ENCODE measurements around the gene TLL2. TPM values are rescaled to one million over a fixed set of nuclear protein-coding genes. Genes with fewer than 3 reads are reported as not detected.

Gene TLL2
- total RNA-seq, 1 donor from 2014 or later = 0.25 TPM

GRCh38 chr10:96360331-96360730 lies 153.4 kb downstream of the TLL2 start:
- no peak overlapping the region for H3K4me3 ChIP-seq
- H3K9me3 ChIP-seq = no peaks in the 10 kb centered on the region
- no peaks in the 10 kb centered on the region for H3K36me3 ChIP-seq
- no peak for DNase-seq (ENCODE audit: extremely low spot score in 2 of 2)
- no peaks in the 10 kb centered on the region for H3K27me3 ChIP-seq
- TF ChIP-seq POLR2A (IDR thresholded peaks at IDR 0.05) (no peak), POLR2AphosphoS5 (IDR thresholded peaks at IDR 0.05; ENCODE audit: insufficient read depth in 1 of 2, low read depth in 1 of 2) (no peak), CTCF (IDR thresholded peaks at IDR 0.05) (no peak)
- no peaks in the 10 kb centered on the region for H3K4me1 ChIP-seq
- H3K27ac ChIP-seq = no peak overlapping the region
- intact Hi-C loops (cut with DNase I) = no loop called here

- H3K9me3 ChIP-seq = no peaks in the 10 kb centered on the region
- H3K4me3 ChIP-seq = no peak overlapping the region
- no peaks in the 10 kb centered on the region for H3K36me3 ChIP-seq
- intact Hi-C loops (cut with DNase I) = no loop called here
- TF ChIP-seq CTCF (IDR thresholded peaks at IDR 0.05) (no peak), POLR2AphosphoS5 (IDR thresholded peaks at IDR 0.05; ENCODE audit: insufficient read depth in 1 of 2, low read depth in 1 of 2) (no peak), POLR2A (IDR thresholded peaks at IDR 0.05) (no peak)
- no peaks in the 10 kb centered on the region for H3K27me3 ChIP-seq
- H3K4me1 ChIP-seq = no peaks in the 10 kb centered on the region
- no peak for DNase-seq (ENCODE audit: extremely low spot score in 2 of 2)
- no peak overlapping the region for H3K27ac ChIP-seq
Measured at GRCh38 chr10:96359616-96360015, 154.1 kb downstream of the TLL2 start.

GRCh38 chr10:96358851-96359540 lies 154.7 kb downstream of the TLL2 start, which contains the start of gene OPALIN:
Gene OPALIN, minus strand, starts transcription at chr10:96359002. Its CDS starts 106 bp downstream, at chr10:96358896.
- TF ChIP-seq CTCF (IDR thresholded peaks at IDR 0.05) (no peak), POLR2AphosphoS5 (IDR thresholded peaks at IDR 0.05; ENCODE audit: insufficient read depth in 1 of 2, low read depth in 1 of 2) (no peak), POLR2A (IDR thresholded peaks at IDR 0.05) (no peak)
- Histone ChIP-seq H3K27me3 (no peaks in the 10 kb centered on the region), H3K4me3 (no peak within 1 kb of the TSS), H3K27ac (no peak within 1 kb of the TSS), H3K36me3 (no peaks in the 10 kb centered on the region), H3K9me3 (no peaks in the 10 kb centered on the region), H3K4me1 (no peaks in the 10 kb centered on the region)
- intact Hi-C loops (cut with DNase I) = no loop called here
- no peak for DNase-seq (ENCODE audit: extremely low spot score in 2 of 2)

GRCh38 chr10:96357038-96357620 lies 156.6 kb downstream of the TLL2 start:
- Histone ChIP-seq H3K27ac (no peak overlapping the region), H3K27me3 (no peaks in the 10 kb centered on the region), H3K4me1 (no peaks in the 10 kb centered on the region), H3K4me3 (no peak overlapping the region), H3K9me3 (no peaks in the 10 kb centered on the region), H3K36me3 (no peaks in the 10 kb centered on the region)
- intact Hi-C loops (cut with DNase I) = no loop called here
- TF ChIP-seq CTCF (IDR thresholded peaks at IDR 0.05) (no peak), POLR2A (IDR thresholded peaks at IDR 0.05) (no peak), POLR2AphosphoS5 (IDR thresholded peaks at IDR 0.05; ENCODE audit: insufficient read depth in 1 of 2, low read depth in 1 of 2) (no peak)
- no peak for DNase-seq (ENCODE audit: extremely low spot score in 2 of 2)

GRCh38 chr10:96352582-96352981 lies 161.1 kb downstream of the TLL2 start:
- TF ChIP-seq POLR2A (IDR thresholded peaks at IDR 0.05) (no peak), POLR2AphosphoS5 (IDR thresholded peaks at IDR 0.05; ENCODE audit: insufficient read depth in 1 of 2, low read depth in 1 of 2) (no peak), CTCF (IDR thresholded peaks at IDR 0.05) (no peak)
- H3K36me3 ChIP-seq = no peaks in the 10 kb centered on the region
- no peak overlapping the region for H3K4me3 ChIP-seq
- H3K9me3 ChIP-seq = no peaks in the 10 kb centered on the region
- intact Hi-C loops (cut with DNase I) = no loop called here
- no peaks in the 10 kb centered on the region for H3K27me3 ChIP-seq
- DNase-seq (ENCODE audit: extremely low spot score in 2 of 2) = no peak
- H3K27ac ChIP-seq = no peak overlapping the region
- H3K4me1 ChIP-seq = no peaks in the 10 kb centered on the region
